Parathyroid adenoma (tissue), 2 donors: Measurements from ENCODE around the gene CD200R1L.

Experiments
- H2AFZ ChIP-seq: fragments of 300-600 bp; sonication (generic); one replicate; pipeline ENCODE4 v1.7.0; 2017; ENCODE audit warnings: antibody characterized with exemption, mild to moderate bottlenecking
- H3K27ac ChIP-seq: fragments of 300-600 bp; sonication (generic); one replicate; pipeline ENCODE4 v1.7.0; 2017
- H3K27me3 ChIP-seq: fragments of 300-600 bp; sonication (generic); one replicate; pipeline ENCODE4 v1.7.0; 2017; ENCODE audit warnings: low read length; ENCODE audit not compliant: control insufficient read depth, insufficient read depth
- H3K36me3 ChIP-seq: fragments of 300-600 bp; sonication (generic); one replicate; pipeline ENCODE4 v1.7.0; 2017; ENCODE audit warnings: low read length; ENCODE audit not compliant: control insufficient read depth, insufficient read depth
- H3K4me1 ChIP-seq: fragments of 300-600 bp; sonication (generic); one replicate; pipeline ENCODE4 v1.7.0; 2017; ENCODE audit warnings: control low read depth
- H3K4me2 ChIP-seq: fragments of 300-600 bp; sonication (generic); one replicate; pipeline ENCODE4 v1.7.0; 2017; ENCODE audit warnings: low read length
- H3K4me3 ChIP-seq: fragments of 300-600 bp; sonication (generic); one replicate; pipeline ENCODE4 v1.7.0; 2017; ENCODE audit warnings: low read depth, low read length
- H3K79me2 ChIP-seq: fragments of 300-600 bp; sonication (generic); one replicate; pipeline ENCODE4 v1.7.0; 2017; ENCODE audit warnings: control low read depth
- H3K9ac ChIP-seq: fragments of 300-600 bp; sonication (generic); one replicate; pipeline ENCODE4 v1.7.0; 2017; ENCODE audit warnings: mild to moderate bottlenecking
- H3K9me3 ChIP-seq: fragments of 300-600 bp; sonication (generic); one replicate; pipeline ENCODE4 v1.7.0; 2017; ENCODE audit warnings: low read length; ENCODE audit not compliant: control insufficient read depth
- CTCF ChIP-seq: fragments of 300-600 bp; sonication (generic); IDR thresholded peaks from one replicate; pipeline ENCODE4 v1.7.0; 2017; ENCODE audit warnings: antibody characterized with exemption, mild to moderate bottlenecking
- donor health status: primary hyperparathyroidism.

Gene CD200R1L

GRCh38 chr3:112802338-112802737 is 44.3 kb downstream of the CD200R1L start:
- H3K9ac ChIP-seq: no peak overlapping the region
- H3K79me2 ChIP-seq: no peaks in the 10 kb centered on the region
- no peak for TF ChIP-seq CTCF
- H3K27ac ChIP-seq: no peak overlapping the region
- H3K36me3 ChIP-seq: no peaks in the 10 kb centered on the region
- H3K4me2 ChIP-seq: no peak overlapping the region
- no peak overlapping the region for H3K4me3 ChIP-seq
- H3K27me3 ChIP-seq: no peaks in the 10 kb centered on the region
- H3K9me3 ChIP-seq: no peaks in the 10 kb centered on the region
- H2AFZ ChIP-seq: no peak overlapping the region
- no peaks in the 10 kb centered on the region for H3K4me1 ChIP-seq

GRCh38 chr3:112799946-112800345 is 46.7 kb downstream of the CD200R1L start:
- no peak overlapping the region for H3K27ac ChIP-seq
- H3K4me3 ChIP-seq: no peak overlapping the region
- no peaks in the 10 kb centered on the region for H3K36me3 ChIP-seq
- H2AFZ ChIP-seq: no peak overlapping the region
- no peak for TF ChIP-seq CTCF
- no peak overlapping the region for H3K9ac ChIP-seq
- H3K27me3 ChIP-seq: no peaks in the 10 kb centered on the region
- H3K79me2 ChIP-seq: no peaks in the 10 kb centered on the region
- H3K4me1 ChIP-seq: no peaks in the 10 kb centered on the region
- no peaks in the 10 kb centered on the region for H3K9me3 ChIP-seq
- no peak overlapping the region for H3K4me2 ChIP-seq

- no peak for TF ChIP-seq CTCF
- H3K4me1 ChIP-seq: no peaks in the 10 kb centered on the region
- no peak overlapping the region for H3K27ac ChIP-seq
These were observed 52.0 kb downstream of the CD200R1L start for GRCh38 chr3:112794622-112795172.

GRCh38 chr3:112793326-112794081 is 53.2 kb downstream of the CD200R1L start:
- Histone ChIP-seq H2AFZ (no peak overlapping the region), H3K4me3 (no peak overlapping the region), H3K9ac (no peak overlapping the region), H3K36me3 (no peaks in the 10 kb centered on the region), H3K79me2 (no peaks in the 10 kb centered on the region), H3K4me2 (no peak overlapping the region), H3K27ac (no peak overlapping the region), H3K27me3 (no peaks in the 10 kb centered on the region), H3K9me3 (no peaks in the 10 kb centered on the region), H3K4me1 (no peaks in the 10 kb centered on the region)
- TF ChIP-seq CTCF: no peak

More at GRCh38 chr3:112794622-112795172, 52.0 kb downstream of the CD200R1L start:
- H3K79me2 ChIP-seq: no peaks in the 10 kb centered on the region
- H3K9ac ChIP-seq: no peak overlapping the region
- H3K4me2 ChIP-seq: no peak overlapping the region
- no peak overlapping the region for H3K4me3 ChIP-seq
- no peaks in the 10 kb centered on the region for H3K9me3 ChIP-seq
- H3K36me3 ChIP-seq: no peaks in the 10 kb centered on the region
- no peaks in the 10 kb centered on the region for H3K27me3 ChIP-seq
- peak overlapping the region; percentile 61 for H2AFZ ChIP-seq

- Histone ChIP-seq H3K4me3 (no peak overlapping the region), H3K27ac (no peak overlapping the region), H3K9ac (no peak overlapping the region), H3K4me2 (no peak overlapping the region), H3K27me3 (no peaks in the 10 kb centered on the region), H2AFZ (no peak overlapping the region), H3K36me3 (no peaks in the 10 kb centered on the region), H3K9me3 (peaks cover 3% of the 10 kb centered on the region), H3K79me2 (no peaks in the 10 kb centered on the region), H3K4me1 (no peaks in the 10 kb centered on the region)
- no peak for TF ChIP-seq CTCF
These were observed 54.9 kb downstream of the CD200R1L start for GRCh38 chr3:112791736-112792135.
